Upper lobe of left lung (tissue), 4 donors: Measurements from ENCODE around the gene PLEKHA5.

ENCODE experiments used
- CTCF ChIP-seq, 6 experiments: fragments of 450-650 bp in 4 of 6; fragments of 200-600 bp in 2 of 6; sonication (generic) in 2 of 6; IDR thresholded peaks; one replicate each; pipeline ENCODE4 v1.5.1; 2016 to 2019; ENCODE audit warnings: antibody characterized with exemption in 6 of 6
- POLR2A ChIP-seq, 4 donors: fragments of 450-650 bp; IDR thresholded peaks; one replicate each; pipeline ENCODE4 v1.5.1; 2016 to 2017; ENCODE audit warnings: antibody characterized with exemption in 4 of 4, mild to moderate bottlenecking in 2 of 4

GRCh38 chr12:19161216-19161615, 31.7 kb downstream of the PLEKHA5 start:
- no peak for TF ChIP-seq CTCF (IDR thresholded peaks at IDR 0.05)
- no peak for TF ChIP-seq POLR2A (IDR thresholded peaks at IDR 0.05)
